SK-N-SH treated with all-trans-retinoic acid at 6 μM for 48 hours (cell line): ENCODE measurements around the gene PACSIN2.
"Not testable (repeated sequence)": the region's sequence is repeated elsewhere in the genome, so short reads cannot be mapped to it uniquely, and the experiment has no call there.

Experiments
- ATAC-seq: fragments of 200-7000 bp; cut with Tn5 transposase; 3 replicates; pipeline ENCODE4 v1.9.1; 2020; ENCODE audit warnings: mild to moderate bottlenecking, moderate library complexity
- BACH2 ChIP-seq: fragments of 250-450 bp; sonication (Bioruptor Pico); IDR thresholded peaks from 2 replicates; pipeline ENCODE4 v1.9.0; 2021; ENCODE audit warnings: mild to moderate bottlenecking, borderline replicate concordance
- CREB5 ChIP-seq: fragments of 250-450 bp; sonication (Bioruptor Pico); IDR thresholded peaks from 2 replicates; pipeline ENCODE4 v1.5.1; 2020; ENCODE audit warnings: low read depth, mild to moderate bottlenecking, moderate library complexity
- ESRRG ChIP-seq: fragments of 250-450 bp; sonication (Bioruptor Pico); IDR thresholded peaks from 2 replicates; pipeline ENCODE4 v1.6.1; 2021; ENCODE audit warnings: mild to moderate bottlenecking
- ISL1 ChIP-seq: fragments of 250-450 bp; sonication (Bioruptor Pico); IDR thresholded peaks from 2 replicates; pipeline ENCODE4 v2.1.2; 2022; ENCODE audit warnings: mild to moderate bottlenecking, moderate library complexity
- OSR1 ChIP-seq: fragments of 250-450 bp; sonication (Bioruptor Pico); IDR thresholded peaks from 2 replicates; pipeline ENCODE4 v1.8.0; 2022; ENCODE audit warnings: moderate library complexity, mild to moderate bottlenecking, inconsistent platforms
- PATZ1 ChIP-seq: fragments of 250-450 bp; sonication (Bioruptor Pico); IDR thresholded peaks from 2 replicates; pipeline ENCODE4 v1.8.0; 2020; ENCODE audit warnings: mild to moderate bottlenecking, moderate library complexity, borderline replicate concordance
- POU6F1 ChIP-seq: fragments of 250-450 bp; sonication (Bioruptor Pico); IDR thresholded peaks from 2 replicates; pipeline ENCODE4 v1.8.0; 2021; ENCODE audit warnings: low read depth, mild to moderate bottlenecking, moderate library complexity, borderline replicate concordance
- PPARA ChIP-seq: fragments of 250-450 bp; sonication (Bioruptor Pico); IDR thresholded peaks from 2 replicates; pipeline ENCODE4 v1.5.0; 2020; ENCODE audit warnings: mild to moderate bottlenecking, borderline replicate concordance
- RARB ChIP-seq: fragments of 250-450 bp; sonication (Bioruptor Pico); IDR thresholded peaks from 2 replicates; pipeline ENCODE4 v1.8.0; 2021; ENCODE audit warnings: mild to moderate bottlenecking, moderate library complexity
- SNAI2 ChIP-seq: fragments of 250-450 bp; sonication (Bioruptor Pico); IDR thresholded peaks from 2 replicates; pipeline ENCODE4 v1.5.0; 2020; ENCODE audit warnings: mild to moderate bottlenecking, moderate library complexity
- TCF4 ChIP-seq: fragments of 250-450 bp; sonication (Bioruptor Pico); IDR thresholded peaks from 2 replicates; pipeline ENCODE4 v1.8.0; 2021; ENCODE audit warnings: mild to moderate bottlenecking, moderate library complexity, borderline replicate concordance
- TOX ChIP-seq: fragments of 250-450 bp; sonication (Bioruptor Pico); IDR thresholded peaks from 2 replicates; pipeline ENCODE4 v1.8.0; 2021; ENCODE audit warnings: mild to moderate bottlenecking, moderate library complexity, borderline replicate concordance
- TSHZ2 ChIP-seq: fragments of 250-450 bp; sonication (Bioruptor Pico); IDR thresholded peaks from 2 replicates; pipeline ENCODE4 v1.5.0; 2020; ENCODE audit warnings: mild to moderate bottlenecking, moderate library complexity
- ZC3H10 ChIP-seq: fragments of 250-450 bp; sonication (Bioruptor Pico); IDR thresholded peaks from 2 replicates; pipeline ENCODE4 v1.5.1; 2021; ENCODE audit warnings: mild to moderate bottlenecking, moderate library complexity
- ZFP3 ChIP-seq: fragments of 250-450 bp; sonication (Bioruptor Pico); IDR thresholded peaks from 2 replicates; pipeline ENCODE4 v1.5.0; 2020; ENCODE audit warnings: mild to moderate bottlenecking, moderate library complexity
- ZFP30 ChIP-seq: fragments of 450-650 bp; formaldehyde crosslinking; IDR thresholded peaks from 2 replicates; pipeline ENCODE4 v1.5.0; 2022; ENCODE audit warnings: mild to moderate bottlenecking, moderate library complexity
- ZNF70 ChIP-seq: fragments of 450-650 bp; formaldehyde crosslinking; IDR thresholded peaks from 2 replicates; pipeline ENCODE4 v1.5.0; 2020; ENCODE audit warnings: mild to moderate bottlenecking, moderate library complexity
- ZNF8 ChIP-seq: fragments of 450-650 bp; formaldehyde crosslinking; IDR thresholded peaks from 2 replicates; pipeline ENCODE4 v1.5.0; 2020; ENCODE audit warnings: mild to moderate bottlenecking, moderate library complexity
- TF ChIP-seq, protein P1 (sequence below): fragments of 250-450 bp; sonication (Bioruptor Pico); IDR thresholded peaks from 2 replicates; pipeline ENCODE4 v1.5.1; 2021; ENCODE audit warnings: mild to moderate bottlenecking, moderate library complexity

PACSIN2 gene

DNA sequence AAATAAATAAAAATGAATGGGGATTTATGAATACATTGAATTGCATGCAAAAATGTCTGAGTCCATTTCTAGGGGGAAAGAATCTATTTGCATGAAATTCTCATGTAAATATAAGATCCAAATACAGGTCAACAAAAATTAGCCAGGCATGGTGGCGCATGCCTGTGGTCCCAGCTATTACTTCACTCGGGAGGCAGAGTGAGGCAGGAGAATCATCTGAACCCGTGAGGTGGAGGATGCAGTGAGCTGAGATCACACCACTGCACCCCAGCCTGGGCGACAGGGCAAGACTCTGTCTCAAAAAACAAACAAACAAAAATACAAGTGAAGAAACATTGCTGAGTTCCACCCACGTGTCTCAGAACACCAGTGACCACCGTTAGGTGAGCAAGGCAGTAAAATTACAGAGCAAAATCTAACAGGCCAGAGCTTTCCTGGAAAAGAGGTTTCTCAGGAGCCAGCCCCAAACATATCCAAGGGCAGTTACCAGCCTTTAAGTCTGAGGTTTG, 17.3 kb downstream of the PACSIN2 start (continued):
- TF ChIP-seq ZNF70 (CRISPR knock-in tag) (no peak), CREB5 (CRISPR knock-in tag) (no peak), PPARA (no peak), ISL1 (CRISPR knock-in tag) (no peak), TCF4 (CRISPR knock-in tag) (no peak), RARB (no peak)
- TF ChIP-seq, all 23 proteins: peak for 0

- TF ChIP-seq SNAI2 (CRISPR knock-in tag) (no peak), OSR1 (CRISPR knock-in tag) (no peak), BACH2 (CRISPR knock-in tag) (no peak)
- no peak for ATAC-seq
These were observed 18.1 kb downstream of the PACSIN2 start for GRCh38 chr22:42996646-42997365.

- not testable (repeated sequence) for ATAC-seq
These were observed 19.3 kb downstream of the PACSIN2 start for GRCh38 chr22:42995654-42996053.

DNA sequence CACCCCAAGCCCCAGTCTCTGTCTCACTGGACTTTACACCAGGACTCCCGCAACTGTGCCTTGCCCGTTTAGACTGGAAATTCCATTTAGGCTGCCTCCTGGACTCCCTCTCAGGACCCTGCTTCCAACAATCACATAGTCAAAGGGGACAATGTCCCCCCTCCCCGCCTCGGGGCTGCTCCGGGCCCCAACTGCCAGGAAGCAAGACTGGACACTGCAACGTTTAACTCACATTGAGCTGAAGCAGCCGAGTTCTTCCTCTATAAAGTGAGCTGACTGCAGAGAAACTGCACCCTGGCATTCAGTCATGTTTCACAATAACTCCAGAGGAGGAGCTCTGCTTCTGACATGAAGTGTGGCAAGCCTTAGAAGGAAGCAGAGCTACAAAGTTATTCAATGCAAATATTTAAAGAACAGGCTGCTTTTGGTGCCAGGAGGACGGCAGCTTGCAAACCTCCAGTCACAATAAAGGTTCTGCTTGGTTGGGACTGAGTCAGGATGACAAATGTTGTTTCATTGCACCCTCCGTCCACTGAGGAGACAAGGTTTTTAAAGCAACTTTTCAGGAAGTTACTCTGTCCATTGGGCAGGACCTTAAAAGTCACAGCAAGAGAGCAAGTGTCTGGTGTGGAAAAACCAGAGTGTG, 19.9 kb downstream of the PACSIN2 start:
- peak; percentile 69 for ATAC-seq
- TF ChIP-seq TOX (CRISPR knock-in tag) (no peak), TCF4 (CRISPR knock-in tag) (no peak), ZFP3 (CRISPR knock-in tag) (no peak), ZC3H10 (CRISPR knock-in tag) (no peak)

GRCh38 chr22:42994276-42994916, 20.6 kb downstream of the PACSIN2 start:
- no peak for TF ChIP-seq ZFP3 (CRISPR knock-in tag)
- no peak for TF ChIP-seq SNAI2 (CRISPR knock-in tag)
- TF ChIP-seq BACH2 (CRISPR knock-in tag): no peak
- TF ChIP-seq ESRRG (CRISPR knock-in tag): no peak
- no peak for TF ChIP-seq TSHZ2
- no peak for TF ChIP-seq PPARA
- no peak for TF ChIP-seq ZNF8 (CRISPR knock-in tag)
- no peak for TF ChIP-seq OSR1 (CRISPR knock-in tag)
- TF ChIP-seq POU6F1 (CRISPR knock-in tag): no peak
- no peak for TF ChIP-seq RARB
- no peak for TF ChIP-seq PATZ1 (CRISPR knock-in tag)
- no peak for TF ChIP-seq TCF4 (CRISPR knock-in tag)
- TF ChIP-seq ZFP30 (CRISPR knock-in tag): no peak
- no peak for TF ChIP-seq ZNF70 (CRISPR knock-in tag)
- TF ChIP-seq, protein P1, sequence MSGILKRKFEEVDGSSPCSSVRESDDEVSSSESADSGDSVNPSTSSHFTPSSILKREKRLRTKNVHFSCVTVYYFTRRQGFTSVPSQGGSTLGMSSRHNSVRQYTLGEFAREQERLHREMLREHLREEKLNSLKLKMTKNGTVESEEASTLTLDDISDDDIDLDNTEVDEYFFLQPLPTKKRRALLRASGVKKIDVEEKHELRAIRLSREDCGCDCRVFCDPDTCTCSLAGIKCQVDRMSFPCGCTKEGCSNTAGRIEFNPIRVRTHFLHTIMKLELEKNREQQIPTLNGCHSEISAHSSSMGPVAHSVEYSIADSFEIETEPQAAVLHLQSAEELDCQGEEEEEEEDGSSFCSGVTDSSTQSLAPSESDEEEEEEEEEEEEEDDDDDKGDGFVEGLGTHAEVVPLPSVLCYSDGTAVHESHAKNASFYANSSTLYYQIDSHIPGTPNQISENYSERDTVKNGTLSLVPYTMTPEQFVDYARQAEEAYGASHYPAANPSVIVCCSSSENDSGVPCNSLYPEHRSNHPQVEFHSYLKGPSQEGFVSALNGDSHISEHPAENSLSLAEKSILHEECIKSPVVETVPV (CRISPR knock-in tag): no peak
- no peak for ATAC-seq
